HepG2 (cell line): ENCODE results near the gene HRG. TPM values are rescaled to one million over a fixed set of nuclear protein-coding genes. Genes with fewer than 3 reads are reported as not detected.
"Not testable (repeated sequence)": the region's sequence is repeated elsewhere in the genome, so short reads cannot be mapped to it uniquely, and the experiment has no call there.

Source experiments
- ATF4 ChIP-seq, 2 experiments: fragments of 450-650 bp in 1 of 2; sonication (generic) in 1 of 2; formaldehyde crosslinking; IDR thresholded peaks; 2 replicates each; pipeline versions ENCODE4 v1.5.0 to v1.8.0; 2020 to 2022; ENCODE audit warnings: mild to moderate bottlenecking in 1 of 2, missing genetic modification reagents in 1 of 2
- DNMT3B ChIP-seq: conservative IDR thresholded peaks from 2 replicates; pipeline ENCODE4 v1.6.1; 2016; ENCODE audit warnings: missing biosample characterization, control low read depth
- FOXO1 ChIP-seq: sonication (generic); formaldehyde crosslinking; IDR thresholded peaks from 2 replicates; pipeline ENCODE4 v1.4.0; 2020; ENCODE audit warnings: missing genetic modification reagents
- HHEX ChIP-seq: IDR thresholded peaks from 2 replicates; pipeline ENCODE4 v1.6.1; 2016; ENCODE audit warnings: control low read depth
- KDM1A ChIP-seq: IDR thresholded peaks from 2 replicates; pipeline ENCODE4 v1.6.1; 2016; ENCODE audit warnings: missing compliant biosample characterization
- KLF12 ChIP-seq: sonication (generic); formaldehyde crosslinking; IDR thresholded peaks from 2 replicates; pipeline ENCODE4 v1.4.0; 2020; ENCODE audit warnings: missing genetic modification reagents, borderline replicate concordance
- MAX ChIP-seq: IDR thresholded peaks from 2 replicates; pipeline ENCODE4 v1.6.1; 2012; ENCODE audit warnings: inconsistent platforms
- MAZ ChIP-seq, 2 experiments: sonication (generic) in 1 of 2; formaldehyde crosslinking in 1 of 2; IDR thresholded peaks; 2 replicates each; pipeline versions ENCODE4 v1.5.0 to v1.6.1; 2012 to 2020; ENCODE audit warnings: low read depth in 2 of 2, mild to moderate bottlenecking in 2 of 2, borderline replicate concordance in 1 of 2, improper control_type of control experiment in 1 of 2, low read length in 1 of 2, missing genetic modification reagents in 1 of 2, moderate library complexity in 1 of 2
- NR2C2 ChIP-seq: sonication (generic); formaldehyde crosslinking; IDR thresholded peaks from 2 replicates; pipeline ENCODE4 v1.4.0; 2020; ENCODE audit warnings: missing genetic modification reagents, mild to moderate bottlenecking, moderate library complexity, borderline replicate concordance
- SOX13 ChIP-seq, 3 experiments: fragments of 450-650 bp in 1 of 3; sonication (generic) in 1 of 3; formaldehyde crosslinking in 1 of 3; IDR thresholded peaks in 2 of 3; conservative IDR thresholded peaks in 1 of 3; 2 replicates each; pipeline versions ENCODE4 v1.5.0 to v1.6.1; 2016 to 2020; ENCODE audit warnings: antibody characterized with exemption in 1 of 3, mild to moderate bottlenecking in 1 of 3, missing compliant biosample characterization in 1 of 3, missing genetic modification reagents in 1 of 3, moderate library complexity in 1 of 3
- TCF12 ChIP-seq, 2 experiments: fragments of 450-650 bp in 1 of 2; sonication (generic) in 1 of 2; formaldehyde crosslinking in 1 of 2; IDR thresholded peaks; 2 replicates each; pipeline versions ENCODE4 v1.6.1 to v1.8.0; 2017 to 2022; ENCODE audit warnings: antibody characterized with exemption in 1 of 2, mild to moderate bottlenecking in 1 of 2, missing genetic modification reagents in 1 of 2, moderate library complexity in 1 of 2
- ZGPAT ChIP-seq: IDR thresholded peaks from 2 replicates; pipeline ENCODE4 v1.6.1; 2016; ENCODE audit warnings: mild to moderate bottlenecking
- ZNF574 ChIP-seq: sonication (generic); formaldehyde crosslinking; IDR thresholded peaks from 2 replicates; pipeline ENCODE4 v1.4.0; 2020; ENCODE audit warnings: missing genetic modification reagents
- polyA plus RNA-seq, 8 experiments: library from polyadenylated mRNA; depleted of rRNA in 3 of 8; stranded (reverse) in 7 of 8; unstranded in 1 of 8; fragments of >200 nt; fragmentation: Illumina TruSeq in 4 of 8; extraction: Trizol in 4 of 8; gene quantifications; 2 replicates each; pipeline versions ENCODE4 v1.2.1 to v1.2.3, GENCODE V29; 2011 to 2016; ENCODE audit warnings: low read depth in 4 of 8, missing spikeins in 1 of 8, mixed read lengths in 1 of 8; ENCODE audit not compliant: insufficient read depth in 1 of 8
- total RNA-seq, 5 experiments: library from RNA; depleted of rRNA; stranded (reverse); fragments of >200 nt; fragmentation: Illumina TruSeq; extraction: Trizol; gene quantifications; 2 replicates each; pipeline ENCODE4 v1.2.3, GENCODE V29; 2016; ENCODE audit warnings: low read depth in 1 of 5
- TF ChIP-seq, protein P1 (sequence below): sonication (generic); formaldehyde crosslinking; IDR thresholded peaks from 2 replicates; pipeline ENCODE4 v1.4.0; 2020; ENCODE audit warnings: low read depth, mild to moderate bottlenecking, missing genetic modification reagents
- TF ChIP-seq, protein P2 (sequence below): sonication (generic); formaldehyde crosslinking; conservative IDR thresholded peaks from 2 replicates; pipeline ENCODE4 v1.4.0; 2020; ENCODE audit warnings: mild to moderate bottlenecking, missing genetic modification reagents, moderate library complexity
- TF ChIP-seq, protein P3 (sequence below): IDR thresholded peaks from 2 replicates; pipeline ENCODE4 v1.6.1; 2016

HRG gene
- total and polyA plus RNA-seq, 2 of the 13 experiments (the other 11 are each of a cell fraction or from before 2014, with no cell fraction given): 0.09 to 0.11 TPM

DNA sequence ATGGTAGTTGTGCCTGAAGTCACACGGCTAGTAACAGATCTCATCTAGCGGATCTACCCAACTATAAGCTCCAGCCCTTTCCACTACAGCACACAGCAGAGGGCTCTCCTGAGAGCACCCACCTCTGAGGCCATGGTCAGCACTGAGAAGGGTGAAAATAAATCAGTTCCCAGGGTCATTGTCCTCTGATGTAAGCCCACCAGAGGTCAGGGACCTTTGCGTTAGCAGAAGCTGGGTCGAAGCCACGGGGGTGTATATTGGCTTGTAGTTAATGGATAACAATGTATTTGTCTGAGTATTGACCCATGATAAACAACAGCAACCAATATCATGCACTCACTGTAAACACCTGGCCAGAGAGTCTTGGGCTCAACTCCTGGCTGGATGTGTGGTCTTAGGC is 31.6 kb upstream of the HRG start (continued):
- TF ChIP-seq, protein P1, sequence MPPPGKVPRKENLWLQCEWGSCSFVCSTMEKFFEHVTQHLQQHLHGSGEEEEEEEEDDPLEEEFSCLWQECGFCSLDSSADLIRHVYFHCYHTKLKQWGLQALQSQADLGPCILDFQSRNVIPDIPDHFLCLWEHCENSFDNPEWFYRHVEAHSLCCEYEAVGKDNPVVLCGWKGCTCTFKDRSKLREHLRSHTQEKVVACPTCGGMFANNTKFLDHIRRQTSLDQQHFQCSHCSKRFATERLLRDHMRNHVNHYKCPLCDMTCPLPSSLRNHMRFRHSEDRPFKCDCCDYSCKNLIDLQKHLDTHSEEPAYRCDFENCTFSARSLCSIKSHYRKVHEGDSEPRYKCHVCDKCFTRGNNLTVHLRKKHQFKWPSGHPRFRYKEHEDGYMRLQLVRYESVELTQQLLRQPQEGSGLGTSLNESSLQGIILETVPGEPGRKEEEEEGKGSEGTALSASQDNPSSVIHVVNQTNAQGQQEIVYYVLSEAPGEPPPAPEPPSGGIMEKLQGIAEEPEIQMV (CRISPR knock-in tag): peak; percentile 63; the same call in 1 of the 2 replicates
- not testable (repeated sequence) for TF ChIP-seq SOX13 (IDR thresholded peaks at IDR 0.05); TCF12 (IDR thresholded peaks at IDR 0.05); MAZ (IDR thresholded peaks at IDR 0.05; ENCODE audit: borderline replicate concordance, low read depth, low read length)
- TF ChIP-seq SOX13 (CRISPR knock-in tag; conservative IDR thresholded peaks at IDR 0.05 in 1 of 2, IDR thresholded peaks at IDR 0.05 in 1 of 2) (peak in 1 of 2 experiments; percentile 85; a peak in 2 of 4 replicates), NR2C2 (CRISPR knock-in tag) (peak; percentile 83), ATF4 (CRISPR knock-in tag; IDR thresholded peaks at IDR 0.05) (peak in 1 of 2 experiments; percentile 94; a peak in 2 of 4 replicates), TCF12 (CRISPR knock-in tag; IDR thresholded peaks at IDR 0.05) (peak; percentile 83), ZGPAT (CRISPR knock-in tag) (peak; percentile 91), DNMT3B (CRISPR knock-in tag) (0 out of 2 replicates have a peak, but pooled peaks have one; percentile 32), HHEX (peak; percentile 93), ZNF574 (CRISPR knock-in tag) (peak; percentile 78), KDM1A (CRISPR knock-in tag) (peak; percentile 92), MAZ (CRISPR knock-in tag; IDR thresholded peaks at IDR 0.05; ENCODE audit: low read depth) (peak; percentile 45; the same call in 1 of the 2 replicates), KLF12 (CRISPR knock-in tag) (peak; percentile 47; the same call in 1 of the 2 replicates), FOXO1 (peak; percentile 87), MAX (peak; percentile 60)
- TF ChIP-seq, protein P2, sequence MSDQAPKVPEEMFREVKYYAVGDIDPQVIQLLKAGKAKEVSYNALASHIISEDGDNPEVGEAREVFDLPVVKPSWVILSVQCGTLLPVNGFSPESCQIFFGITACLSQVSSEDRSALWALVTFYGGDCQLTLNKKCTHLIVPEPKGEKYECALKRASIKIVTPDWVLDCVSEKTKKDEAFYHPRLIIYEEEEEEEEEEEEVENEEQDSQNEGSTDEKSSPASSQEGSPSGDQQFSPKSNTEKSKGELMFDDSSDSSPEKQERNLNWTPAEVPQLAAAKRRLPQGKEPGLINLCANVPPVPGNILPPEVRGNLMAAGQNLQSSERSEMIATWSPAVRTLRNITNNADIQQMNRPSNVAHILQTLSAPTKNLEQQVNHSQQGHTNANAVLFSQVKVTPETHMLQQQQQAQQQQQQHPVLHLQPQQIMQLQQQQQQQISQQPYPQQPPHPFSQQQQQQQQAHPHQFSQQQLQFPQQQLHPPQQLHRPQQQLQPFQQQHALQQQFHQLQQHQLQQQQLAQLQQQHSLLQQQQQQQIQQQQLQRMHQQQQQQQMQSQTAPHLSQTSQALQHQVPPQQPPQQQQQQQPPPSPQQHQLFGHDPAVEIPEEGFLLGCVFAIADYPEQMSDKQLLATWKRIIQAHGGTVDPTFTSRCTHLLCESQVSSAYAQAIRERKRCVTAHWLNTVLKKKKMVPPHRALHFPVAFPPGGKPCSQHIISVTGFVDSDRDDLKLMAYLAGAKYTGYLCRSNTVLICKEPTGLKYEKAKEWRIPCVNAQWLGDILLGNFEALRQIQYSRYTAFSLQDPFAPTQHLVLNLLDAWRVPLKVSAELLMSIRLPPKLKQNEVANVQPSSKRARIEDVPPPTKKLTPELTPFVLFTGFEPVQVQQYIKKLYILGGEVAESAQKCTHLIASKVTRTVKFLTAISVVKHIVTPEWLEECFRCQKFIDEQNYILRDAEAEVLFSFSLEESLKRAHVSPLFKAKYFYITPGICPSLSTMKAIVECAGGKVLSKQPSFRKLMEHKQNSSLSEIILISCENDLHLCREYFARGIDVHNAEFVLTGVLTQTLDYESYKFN: peak; percentile 91
- TF ChIP-seq, protein P3, sequence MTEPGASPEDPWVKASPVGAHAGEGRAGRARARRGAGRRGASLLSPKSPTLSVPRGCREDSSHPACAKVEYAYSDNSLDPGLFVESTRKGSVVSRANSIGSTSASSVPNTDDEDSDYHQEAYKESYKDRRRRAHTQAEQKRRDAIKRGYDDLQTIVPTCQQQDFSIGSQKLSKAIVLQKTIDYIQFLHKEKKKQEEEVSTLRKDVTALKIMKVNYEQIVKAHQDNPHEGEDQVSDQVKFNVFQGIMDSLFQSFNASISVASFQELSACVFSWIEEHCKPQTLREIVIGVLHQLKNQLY (CRISPR knock-in tag): peak; percentile 58; the same call in 1 of the 2 replicates
